ENCODE measurements around the gene DZANK1.
"Not testable (repeated sequence)": the region's sequence is repeated elsewhere in the genome, so short reads cannot be mapped to it uniquely, and the experiment has no call there.

The DZANK1 gene

DNA sequence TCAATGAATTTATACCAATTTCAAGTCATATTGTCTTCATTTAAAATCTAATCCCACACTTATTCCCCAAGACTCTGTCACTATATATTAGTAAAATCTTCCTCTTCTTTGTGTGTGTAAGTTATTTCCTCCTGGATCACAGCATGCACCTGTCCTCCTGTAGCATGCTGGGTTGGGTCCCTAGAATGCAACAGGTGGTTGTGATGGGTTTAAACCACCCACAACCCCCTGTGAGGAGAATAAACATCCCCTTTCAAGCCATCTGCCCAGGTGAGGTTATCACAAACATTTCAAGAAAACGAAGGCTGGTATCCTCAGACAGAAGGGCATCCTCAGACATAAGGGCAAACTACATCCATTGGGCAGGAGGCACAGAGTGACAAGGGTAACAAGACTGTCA, 26.4 kb downstream of the DZANK1 start:
- DNase-seq = no peak

GRCh38 chr20:18436847-18437246, 30.0 kb downstream of the DZANK1 start:
- DNase-seq = no peak

GRCh38 chr20:18431206-18431605, 35.6 kb downstream of the DZANK1 start:
- DNase-seq = no peak

DNA sequence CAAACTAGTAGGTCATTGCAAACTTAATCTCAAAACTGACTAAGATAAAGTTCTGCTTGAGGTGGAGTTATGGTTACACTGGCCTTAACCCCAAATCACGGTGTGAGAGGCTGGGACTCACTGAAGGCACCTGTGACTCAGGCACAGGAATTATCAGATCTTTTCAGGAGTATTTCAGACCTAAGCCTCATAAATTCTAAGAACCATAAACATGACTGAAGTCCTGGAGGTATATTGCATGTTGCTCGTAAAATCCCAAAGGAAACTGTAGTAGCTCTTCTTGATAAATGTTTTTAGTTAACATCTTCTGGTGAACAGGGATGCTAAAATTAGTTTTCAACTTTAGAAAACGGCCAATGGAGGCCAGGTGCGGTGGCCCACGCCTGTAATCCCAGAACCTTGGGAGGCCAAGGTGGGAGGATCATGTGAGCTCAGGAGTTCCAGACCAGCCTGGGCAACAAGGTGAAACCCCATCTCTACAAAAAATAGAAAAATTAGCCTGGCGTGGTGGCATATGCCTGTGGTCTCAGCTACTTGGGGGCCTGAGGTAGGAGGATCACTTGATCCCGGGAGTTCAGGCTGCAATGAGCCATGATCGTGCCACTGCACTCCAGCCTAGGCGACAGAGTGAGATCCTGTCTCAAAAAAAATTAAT, 36.5 kb downstream of the DZANK1 start:
- no peak for DNase-seq

DNA sequence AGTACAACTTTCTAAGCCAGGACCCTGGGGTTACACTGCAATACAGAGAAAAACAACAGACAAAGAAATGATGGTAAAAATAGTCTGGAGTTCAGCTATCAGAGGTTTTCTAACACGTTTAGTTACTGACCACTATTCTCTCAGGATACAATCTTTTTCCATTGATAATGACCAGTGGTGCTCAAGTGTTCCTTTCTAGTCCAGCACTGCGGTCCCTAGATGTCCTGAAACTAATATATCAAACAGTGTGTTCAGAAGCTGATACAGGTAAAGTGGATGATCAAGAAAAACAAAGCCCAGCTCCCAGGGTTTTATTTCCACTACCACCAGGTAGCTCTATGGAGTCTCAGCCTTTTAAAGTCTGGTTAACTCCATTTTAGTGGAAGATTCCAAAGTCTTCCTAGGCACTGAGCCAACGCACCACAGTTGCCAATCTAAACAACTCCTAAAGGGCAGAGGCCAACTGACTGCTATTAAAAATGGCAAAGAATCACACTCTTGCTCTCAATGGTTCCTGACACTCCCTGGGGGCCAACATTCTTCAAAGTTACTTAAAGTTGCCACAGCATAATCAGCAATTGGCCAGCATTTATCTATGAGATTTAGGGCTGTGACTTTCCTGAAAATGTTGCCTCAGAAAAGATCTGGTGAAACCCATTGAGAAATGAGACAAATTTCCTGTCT, 38.2 kb downstream of the DZANK1 start:
- no peak for DNase-seq

GRCh38 chr20:18427214-18427613, 39.6 kb downstream of the DZANK1 start:
- no peak for DNase-seq

DNA sequence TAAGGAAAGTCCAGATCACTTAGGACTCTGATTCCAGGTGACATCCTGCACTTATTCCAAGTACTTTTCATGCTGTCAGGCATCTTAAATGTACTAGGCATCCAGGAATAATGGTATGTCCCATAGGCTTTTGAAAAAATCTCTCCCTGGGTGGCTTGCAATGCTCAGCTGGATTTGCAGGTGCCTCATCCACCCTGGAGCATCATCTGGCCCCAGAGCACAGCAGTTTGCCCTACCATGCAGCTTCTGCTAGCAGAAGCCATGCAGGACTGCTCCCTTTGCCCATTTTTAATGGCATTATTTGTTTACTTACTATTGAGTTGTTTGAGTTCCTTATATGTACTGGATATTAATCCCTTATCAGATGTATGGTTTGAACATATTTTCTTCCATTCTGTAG, 45.2 kb downstream of the DZANK1 start:
- no peak for DNase-seq

DNA sequence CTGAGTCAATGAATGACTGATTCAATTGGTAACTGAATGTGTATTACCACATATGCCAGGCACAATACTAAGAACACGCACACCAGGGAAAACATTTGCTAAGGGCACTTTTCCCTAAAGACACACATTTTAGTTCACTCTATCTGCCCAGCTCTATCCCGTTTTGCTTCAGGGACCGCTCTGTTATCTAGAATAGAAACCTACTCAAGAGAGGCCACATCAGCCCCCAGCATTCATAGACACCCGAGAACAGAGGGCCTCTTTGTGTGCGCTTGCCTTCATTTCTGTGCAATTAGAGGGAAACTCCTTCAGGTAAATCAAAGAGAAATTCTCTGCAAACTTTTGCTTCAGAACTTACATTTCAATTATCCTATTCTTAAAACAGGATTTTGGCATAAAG, 50.3 kb downstream of the DZANK1 start:
- DNase-seq = no peak

DNA sequence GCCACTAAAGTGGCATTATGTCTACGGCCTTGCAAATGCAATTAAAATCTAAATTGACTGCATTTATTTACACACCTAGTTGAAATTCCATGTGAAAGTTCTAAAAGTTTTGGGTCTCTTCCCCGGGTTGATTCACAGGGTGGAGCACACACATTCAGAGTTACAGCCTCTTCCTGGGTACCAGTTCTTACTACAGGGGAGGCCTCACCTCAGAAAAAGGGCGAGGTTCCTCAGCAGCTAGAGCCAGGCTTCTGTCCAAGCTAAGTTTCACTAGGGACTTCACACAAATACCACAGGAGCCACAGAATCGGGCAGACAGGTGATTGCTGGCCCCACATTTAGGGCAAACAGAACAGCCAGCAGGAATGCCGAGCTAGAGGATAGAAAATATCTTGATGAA, 52.7 kb downstream of the DZANK1 start:
- no peak for DNase-seq

DNA sequence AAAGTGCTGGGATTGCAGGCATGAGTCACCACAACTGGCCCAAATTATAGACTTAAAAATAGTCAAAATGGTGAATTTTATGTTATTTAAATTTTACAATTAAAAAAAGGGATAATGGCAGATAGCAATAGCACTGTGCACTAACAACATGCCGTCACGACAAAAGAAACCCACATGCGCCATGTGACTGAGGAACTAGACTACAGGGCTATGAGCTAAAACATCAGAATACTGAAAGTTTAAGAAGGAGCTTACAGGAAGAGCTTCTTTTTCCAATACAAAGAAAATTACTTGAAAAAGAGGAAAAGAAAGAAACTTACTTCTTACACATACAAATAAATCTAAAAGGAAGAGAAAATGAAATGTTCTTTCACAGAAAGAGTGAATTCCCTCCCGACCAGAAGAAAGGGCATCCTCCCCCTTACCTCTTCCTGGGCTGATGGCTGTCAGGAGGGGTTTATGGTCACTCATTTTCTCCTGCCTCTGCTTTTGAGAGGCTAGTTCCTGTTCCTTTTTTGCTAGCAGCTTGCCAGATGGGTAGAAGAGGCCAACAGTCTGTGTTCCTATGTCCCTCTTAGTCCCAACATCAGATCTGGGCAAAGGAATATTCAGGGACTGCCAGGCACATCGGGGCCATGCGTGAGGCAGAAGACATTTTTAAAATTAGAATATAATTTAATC, 54.5 kb downstream of the DZANK1 start:
- peak in 1 of 56 donors; percentile 8 for DNase-seq

DNA sequence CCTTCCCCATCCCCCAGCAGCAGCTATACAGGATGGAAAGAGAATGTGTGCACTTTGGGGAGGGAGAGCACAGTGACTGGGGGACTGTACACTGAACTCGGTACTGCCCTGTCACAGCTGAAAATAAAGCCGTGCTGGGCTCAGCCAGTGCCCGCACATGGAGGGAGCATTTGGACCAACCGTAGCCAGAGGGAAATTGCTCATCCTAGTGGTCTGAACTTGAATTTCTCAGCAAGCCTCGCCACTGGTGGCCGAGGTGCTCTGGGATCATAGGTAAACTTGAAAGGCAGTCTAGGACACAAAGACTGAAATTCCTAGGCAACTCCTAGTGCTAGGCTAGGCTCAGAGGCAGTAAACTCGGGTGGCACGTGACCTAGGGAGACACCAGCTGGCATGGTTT, 61.0 kb downstream of the DZANK1 start:
- no peak for DNase-seq

DNA sequence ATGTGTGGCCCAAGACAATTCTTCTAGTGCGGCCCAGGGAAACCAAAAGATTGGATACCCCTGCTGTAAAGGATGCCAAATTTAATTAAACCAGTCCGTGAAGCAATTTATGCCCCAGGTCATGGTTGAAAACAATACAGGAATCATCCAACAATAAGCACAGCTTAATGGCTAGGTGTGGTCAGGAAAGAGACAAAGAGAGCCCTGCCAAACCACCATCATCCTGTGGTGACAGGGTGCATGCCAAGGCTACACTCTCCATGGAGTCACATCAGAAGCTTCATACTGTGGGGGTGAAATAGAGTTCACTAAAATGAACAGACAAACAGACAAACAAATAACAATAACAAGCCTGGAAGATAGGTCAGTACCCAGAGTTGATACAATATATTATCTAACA, 62.7 kb downstream of the DZANK1 start:
- no peak for DNase-seq

- no peak for DNase-seq
Measured at GRCh38 chr20:18403269-18403668, 63.6 kb downstream of the DZANK1 start.

DNA sequence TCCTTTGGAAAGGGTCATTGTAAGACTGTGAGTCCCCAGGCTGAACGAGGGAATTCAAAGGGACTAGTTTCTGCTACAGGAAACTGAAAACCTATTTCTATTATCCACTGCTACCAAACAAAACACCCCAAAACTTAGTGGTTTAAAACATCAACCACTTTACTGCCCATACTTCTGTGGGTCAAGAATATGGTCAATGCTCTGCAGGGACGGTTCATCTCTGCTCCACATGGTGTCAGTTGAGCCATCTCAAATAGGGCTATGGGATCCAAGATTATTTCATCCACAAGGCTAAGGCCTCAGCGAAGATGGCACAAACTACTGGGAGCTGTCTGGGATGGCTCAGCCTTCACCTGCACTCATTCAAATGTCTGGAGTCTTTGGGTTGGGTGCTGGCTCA, 65.5 kb downstream of the DZANK1 start:
- DNase-seq = no peak

DNA sequence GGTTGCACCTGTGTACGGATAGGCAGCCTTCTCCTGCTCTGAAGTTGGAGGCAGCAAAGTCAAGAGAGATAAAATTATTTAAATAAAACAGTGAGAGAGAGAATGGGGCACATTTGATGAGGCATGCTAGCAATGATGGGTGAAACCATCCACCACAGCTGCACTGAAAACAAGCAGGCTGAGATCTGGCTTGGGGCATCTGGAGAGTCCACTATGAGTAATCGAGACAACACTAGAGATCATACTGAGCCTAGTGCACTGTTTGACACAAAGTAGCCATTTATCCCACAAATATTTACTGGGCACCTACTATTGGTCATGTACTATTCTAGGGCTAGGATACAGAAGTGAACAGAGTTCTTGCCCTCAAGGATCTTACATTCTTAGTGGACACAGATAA, 66.4 kb downstream of the DZANK1 start:
- DNase-seq = no peak

- DNase-seq = not testable (repeated sequence)
Measured at GRCh38 chr20:18398713-18399112, 68.1 kb downstream of the DZANK1 start.

DNA sequence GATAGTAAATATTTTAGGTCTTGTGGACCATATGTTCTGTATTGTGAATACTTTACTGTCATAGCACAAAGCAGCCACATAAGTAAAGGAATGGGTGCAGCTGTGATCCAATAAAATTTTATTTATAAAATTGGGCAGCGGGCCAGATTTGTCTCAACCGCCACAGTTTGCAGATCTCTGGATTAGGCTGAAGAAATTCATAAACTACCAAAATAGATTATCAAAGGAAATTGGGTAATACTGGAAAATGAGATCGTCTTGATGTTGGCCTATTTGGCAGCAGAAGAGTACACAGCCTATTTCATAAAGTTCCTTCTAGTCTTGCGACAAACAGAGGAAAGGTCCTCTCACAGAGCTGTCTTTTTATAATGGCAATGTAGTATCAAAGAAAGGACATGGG, 69.8 kb downstream of the DZANK1 start:
- DNase-seq = no peak

DNA sequence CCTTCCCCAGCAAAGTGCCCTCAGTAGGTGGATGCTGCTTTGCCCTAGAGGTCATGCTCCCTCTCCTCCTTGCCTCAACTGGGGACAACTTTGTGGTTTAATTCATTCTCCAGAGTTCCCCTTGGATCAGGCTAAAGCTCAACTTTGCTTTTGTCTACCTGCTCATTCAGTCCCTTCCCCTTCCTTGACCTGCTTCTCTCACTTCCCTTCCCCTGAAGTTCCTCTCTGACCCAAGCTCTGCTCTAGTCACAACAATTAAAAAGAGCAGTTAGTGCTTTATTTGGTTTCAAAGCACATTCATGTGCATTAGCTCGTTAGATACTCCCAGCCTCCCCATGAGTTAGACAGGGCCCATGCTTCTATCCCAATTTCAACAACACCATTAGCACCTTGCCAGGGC, 71.3 kb downstream of the DZANK1 start:
- DNase-seq = no peak

- DNase-seq = no peak
Measured at GRCh38 chr20:18394363-18394762, 72.5 kb downstream of the DZANK1 start.

- no peak for DNase-seq
Measured at GRCh38 chr20:18391686-18392085, 75.1 kb downstream of the DZANK1 start.

GRCh38 chr20:18390201-18390600, 76.6 kb downstream of the DZANK1 start:
- DNase-seq = no peak

GRCh38 chr20:18388860-18389259, 78.0 kb downstream of the DZANK1 start:
- no peak for DNase-seq
